Neuronal stem cell (in vitro differentiated cells): ENCODE measurements around the gene HPSE2.
"Not testable (repeated sequence)": the region's sequence is repeated elsewhere in the genome, so short reads cannot be mapped to it uniquely, and the experiment has no call there.

Experiments
- DNase-seq: peaks from one replicate; pipeline ENCODE4 v3.0.0-alpha.2; 2013; ENCODE audit warnings: low spot score
- H2AFZ ChIP-seq: one replicate; pipeline ENCODE4 v1.6.1; 2013; ENCODE audit warnings: mild to moderate bottlenecking, low read length, inconsistent platforms
- H2AK5ac ChIP-seq: 2 replicates; pipeline ENCODE4 v1.6.1; 2013; ENCODE audit warnings: low read depth, mild to moderate bottlenecking, inconsistent platforms, low read length, moderate library complexity, mixed read lengths
- H2BK120ac ChIP-seq: 2 replicates; pipeline ENCODE4 v1.6.1; 2013; ENCODE audit warnings: low read depth, mild to moderate bottlenecking, inconsistent platforms, low read length, moderate library complexity, mixed read lengths
- H2BK12ac ChIP-seq: one replicate; pipeline ENCODE4 v1.6.1; 2013; ENCODE audit warnings: low read length, inconsistent platforms
- H2BK15ac ChIP-seq: 2 replicates; pipeline ENCODE4 v1.6.1; 2013; ENCODE audit warnings: mild to moderate bottlenecking, low read length, inconsistent platforms, mixed read lengths
- H2BK5ac ChIP-seq: one replicate; pipeline ENCODE4 v1.6.1; 2013; ENCODE audit warnings: inconsistent platforms, mild to moderate bottlenecking, low read length, moderate library complexity
- H3K14ac ChIP-seq: one replicate; pipeline ENCODE4 v1.6.1; 2013; ENCODE audit warnings: low read length, inconsistent platforms
- H3K18ac ChIP-seq: 2 replicates; pipeline ENCODE4 v1.6.1; 2013; ENCODE audit warnings: low read length, inconsistent platforms
- H3K23ac ChIP-seq: 2 replicates; pipeline ENCODE4 v1.6.1; 2013; ENCODE audit warnings: low read depth, mild to moderate bottlenecking, mixed read lengths, low read length, inconsistent platforms; ENCODE audit not compliant: poor library complexity
- H3K27ac ChIP-seq: replicated peaks from 3 replicates; pipeline ENCODE4 v1.5.1; 2013; ENCODE audit warnings: low read length, inconsistent platforms
- H3K27me3 ChIP-seq, 3 experiments: 2 replicates each; pipeline ENCODE4 v1.6.1; 2013; ENCODE audit warnings: low read length in 3 of 3, mild to moderate bottlenecking in 2 of 3, inconsistent platforms in 1 of 3, low read depth in 1 of 3, mixed read lengths in 1 of 3, moderate library complexity in 1 of 3; ENCODE audit not compliant: control insufficient read depth in 3 of 3, insufficient read depth in 3 of 3
- H3K36me3 ChIP-seq, 2 donors: replicated peaks in 1 of 2; 2 replicates each; pipeline ENCODE4 v1.6.1; 2013; ENCODE audit warnings: low read length in 2 of 2; ENCODE audit not compliant: control insufficient read depth in 2 of 2, insufficient read depth in 2 of 2
- H3K4ac ChIP-seq: 2 replicates; pipeline ENCODE4 v1.6.1; 2013; ENCODE audit warnings: inconsistent platforms, mild to moderate bottlenecking, low read length, moderate library complexity
- H3K4me1 ChIP-seq, 2 donors: 1 replicate in 1 of 2; 2 replicates in 1 of 2; pipeline ENCODE4 v1.6.1; 2013; ENCODE audit warnings: low read length in 2 of 2, low read depth in 1 of 2; ENCODE audit not compliant: control insufficient read depth in 2 of 2, insufficient read depth in 1 of 2
- H3K4me2 ChIP-seq: one replicate; pipeline ENCODE4 v1.6.1; 2013; ENCODE audit warnings: mild to moderate bottlenecking, low read length, inconsistent platforms; ENCODE audit not compliant: insufficient read depth, poor library complexity, severe bottlenecking
- H3K4me3 ChIP-seq, 2 donors: 2 replicates each; pipeline ENCODE4 v1.5.1; 2013; ENCODE audit warnings: low read length in 2 of 2, mild to moderate bottlenecking in 2 of 2, inconsistent platforms in 1 of 2, moderate library complexity in 1 of 2
- H3K79me1 ChIP-seq: one replicate; pipeline ENCODE4 v1.6.1; 2013; ENCODE audit warnings: low read depth, mild to moderate bottlenecking, inconsistent platforms, low read length, moderate library complexity
- H3K9ac ChIP-seq: one replicate; pipeline ENCODE4 v1.6.1; 2013; ENCODE audit warnings: mild to moderate bottlenecking, low read depth, low read length, inconsistent platforms; ENCODE audit not compliant: poor library complexity
- H3K9me3 ChIP-seq, 2 donors: replicated peaks in 1 of 2; 2 replicates each; pipeline versions ENCODE3 to v1.6.1; 2013; ENCODE audit warnings: low read length in 2 of 2, mild to moderate bottlenecking in 2 of 2, inconsistent platforms in 1 of 2, low read depth in 1 of 2, mixed read lengths in 1 of 2, moderate library complexity in 1 of 2; ENCODE audit not compliant: control insufficient read depth in 2 of 2, insufficient read depth in 1 of 2
- H4K8ac ChIP-seq: one replicate; pipeline ENCODE4 v1.6.1; 2013; ENCODE audit warnings: low read depth, mild to moderate bottlenecking, inconsistent platforms, low read length, moderate library complexity
- H4K91ac ChIP-seq: one replicate; pipeline ENCODE4 v1.6.1; 2013; ENCODE audit warnings: low read length, low read depth, mild to moderate bottlenecking, inconsistent platforms; ENCODE audit not compliant: poor library complexity
- WGBS, 2 donors: extraction: QIAGEN DNeasy Blood & Tissue Kit; methylation state at CpG; one replicate each; pipeline ENCODE4 v1.1.7; 2013; ENCODE audit warnings: missing lambda C conversion rate in 2 of 2, mixed read lengths in 1 of 2; ENCODE audit not compliant: insufficient read length in 2 of 2, insufficient replicate concordance in 1 of 2; ENCODE audit errors: extremely low coverage in 2 of 2; 5-methylcytosine and 5-hydroxymethylcytosine counted together

HPSE2 gene

DNA sequence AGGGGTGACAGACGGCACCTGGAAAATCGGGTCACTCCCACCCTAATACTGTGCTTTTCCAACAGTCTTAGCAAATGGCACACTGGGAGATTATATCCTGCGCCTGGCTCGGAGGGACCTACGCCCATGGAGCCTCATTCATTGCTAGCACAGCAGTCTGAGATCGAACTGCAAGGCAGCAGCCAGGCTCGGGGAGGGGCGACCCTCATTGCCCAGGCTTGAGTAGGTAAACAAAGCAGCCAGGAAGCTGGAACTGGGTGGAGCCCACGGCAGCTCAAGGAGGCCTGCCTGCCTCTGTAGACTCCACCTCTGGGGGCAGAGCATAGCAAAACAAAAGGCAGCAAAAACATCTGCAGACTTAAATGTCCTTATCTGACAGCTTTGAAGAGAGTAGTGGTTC lies 251.9 kb downstream of the HPSE2 start:
- H3K79me1 ChIP-seq, H3K9me3 ChIP-seq, H4K91ac ChIP-seq, H3K4me3 ChIP-seq, H2BK5ac ChIP-seq, H3K23ac ChIP-seq, H2BK15ac ChIP-seq, H3K36me3 ChIP-seq, H3K27me3 ChIP-seq, H3K14ac ChIP-seq, H4K8ac ChIP-seq, H3K4me1 ChIP-seq, H3K9ac ChIP-seq, H2BK120ac ChIP-seq, H3K27ac ChIP-seq, H2BK12ac ChIP-seq, H3K18ac ChIP-seq, H3K4me2 ChIP-seq, DNase-seq, H2AFZ ChIP-seq, H3K4ac ChIP-seq, H2AK5ac ChIP-seq: not testable (repeated sequence)
- no CpG with 5 or more reads among the region's 9 CpGs for WGBS, 2 donors

DNA sequence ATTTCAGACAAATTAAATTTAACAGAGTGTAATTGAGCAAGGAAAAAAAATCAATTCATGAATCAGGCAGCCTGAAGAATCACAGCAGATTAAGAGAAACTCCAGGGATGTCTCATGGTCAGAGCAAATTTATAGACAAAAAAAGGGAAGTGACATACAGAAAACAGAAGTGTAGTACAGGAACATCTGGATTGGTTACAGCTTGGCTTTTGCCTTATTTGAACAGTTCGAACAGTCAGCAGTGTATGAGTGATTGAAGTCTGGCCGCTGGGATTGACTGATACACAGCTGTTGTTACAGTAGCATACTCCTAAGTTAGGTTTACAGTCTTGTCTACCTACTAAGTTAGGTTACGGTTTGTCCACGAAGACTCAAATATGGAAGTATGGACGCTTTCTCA lies 255.3 kb downstream of the HPSE2 start:
- Histone ChIP-seq H3K14ac (no peak overlapping the region), H3K79me1 (peaks cover 1% of the 10 kb centered on the region), H3K4me3 (no peak overlapping the region), H3K4me2 (no peak overlapping the region), H4K91ac (no peak overlapping the region), H2BK5ac (no peak overlapping the region), H3K4me1 (no peaks in the 10 kb centered on the region), H3K9ac (no peak overlapping the region), H3K27me3 (no peaks in the 10 kb centered on the region), H3K4ac (no peak overlapping the region), H2AK5ac (no peak overlapping the region), H3K36me3 (no peaks in the 10 kb centered on the region), H3K9me3 (peaks cover 0 to 1% of the 10 kb centered on the region in 2 donors), H2BK120ac (no peak overlapping the region), H3K18ac (no peak overlapping the region), H2BK15ac (no peak overlapping the region), H2AFZ (no peak overlapping the region), H2BK12ac (no peak overlapping the region), H3K23ac (no peak overlapping the region), H3K27ac (no peak overlapping the region), H4K8ac (no peak overlapping the region)
- no CpG with 5 or more reads among the region's 5 CpGs for WGBS, 2 donors
- DNase-seq = no peak

DNA sequence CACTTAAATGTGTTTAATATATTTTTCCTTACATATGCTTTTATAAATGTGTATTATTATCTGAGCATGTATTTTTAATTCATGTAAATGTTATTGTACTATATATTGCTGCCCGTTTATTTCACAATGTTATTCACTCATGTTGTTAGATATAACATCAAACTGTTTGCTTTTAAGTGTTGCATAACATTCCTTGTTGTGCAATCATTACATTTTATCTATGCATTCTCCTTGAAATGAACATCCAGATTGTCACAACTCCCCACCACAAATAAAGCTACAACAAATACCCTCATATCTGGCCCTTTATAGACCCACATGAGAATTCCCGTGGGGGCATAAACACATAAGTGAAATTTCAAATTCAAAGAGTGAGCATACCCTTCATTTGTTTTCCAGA lies 264.2 kb downstream of the HPSE2 start:
- Histone ChIP-seq H3K4me2 (no peak overlapping the region), H3K14ac (no peak overlapping the region), H3K79me1 (no peaks in the 10 kb centered on the region), H3K23ac (no peak overlapping the region), H3K36me3 (no peaks in the 10 kb centered on the region), H3K9me3 (no peaks in the 10 kb centered on the region), H2BK5ac (no peak overlapping the region), H3K9ac (no peak overlapping the region), H3K18ac (no peak overlapping the region), H3K27ac (no peak overlapping the region), H3K27me3 (no peaks in the 10 kb centered on the region), H2AFZ (no peak overlapping the region), H2BK15ac (no peak overlapping the region), H3K4me3 (no peak overlapping the region), H4K91ac (no peak overlapping the region), H2BK12ac (no peak overlapping the region), H3K4ac (no peak overlapping the region), H3K4me1 (no peaks in the 10 kb centered on the region), H2BK120ac (no peak overlapping the region), H4K8ac (no peak overlapping the region), H2AK5ac (no peak overlapping the region)
- WGBS, 2 donors = no CpG with 5 or more reads among the region's 2 CpGs
- DNase-seq = no peak

DNA sequence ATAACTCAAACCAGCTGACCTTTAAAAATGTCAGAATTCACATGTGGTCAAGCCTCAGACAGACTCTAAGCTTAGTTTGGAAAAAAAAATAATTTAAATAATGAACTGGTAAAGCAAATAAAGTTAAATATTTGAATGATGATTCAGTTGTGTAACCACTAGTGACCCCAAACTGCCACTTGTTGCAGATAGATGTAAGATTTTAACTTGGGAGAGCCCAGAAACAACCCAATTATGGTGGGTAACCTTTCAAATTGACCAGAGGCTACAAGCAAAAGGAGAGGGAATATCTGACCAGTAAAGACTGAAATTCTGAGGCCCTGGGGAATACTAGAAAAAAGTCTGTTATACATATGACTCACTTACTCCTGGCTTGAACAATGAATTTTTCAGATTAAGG lies 268.1 kb downstream of the HPSE2 start:
- H3K23ac ChIP-seq = no peak overlapping the region
- H3K4me2 ChIP-seq = no peak overlapping the region
- H2AFZ ChIP-seq = no peak overlapping the region
- H3K27me3 ChIP-seq = no peaks in the 10 kb centered on the region
- no peak overlapping the region for H2AK5ac ChIP-seq
- no peaks in the 10 kb centered on the region for H3K9me3 ChIP-seq
- H2BK12ac ChIP-seq = no peak overlapping the region
- no peaks in the 10 kb centered on the region for H3K4me1 ChIP-seq
- H4K91ac ChIP-seq = no peak overlapping the region
- no peak overlapping the region for H3K18ac ChIP-seq
- H2BK120ac ChIP-seq = no peak overlapping the region
- H2BK15ac ChIP-seq = no peak overlapping the region
- no peaks in the 10 kb centered on the region for H3K79me1 ChIP-seq
- H3K4ac ChIP-seq = no peak overlapping the region
- H3K9ac ChIP-seq = no peak overlapping the region
- H2BK5ac ChIP-seq = no peak overlapping the region
- H4K8ac ChIP-seq = no peak overlapping the region
- no peak overlapping the region for H3K4me3 ChIP-seq
- no peak for DNase-seq
- H3K14ac ChIP-seq = no peak overlapping the region
- H3K27ac ChIP-seq = no peak overlapping the region
- H3K36me3 ChIP-seq = no peaks in the 10 kb centered on the region
